DMS114 treated with DMSO at 0.1 percent for 48 hours (cell line): ENCODE results near the gene IZUMO4.

Experiments
- DNase-seq: peaks from one replicate; lab custom pipeline; 2025; ENCODE audit not compliant: unreplicated experiment; lab: John Stamatoyannopoulos, UW

Gene IZUMO4

GRCh38 chr19:2058570-2059421, 37.9 kb upstream of the IZUMO4 start:
- no peak for DNase-seq

- DNase-seq, result no peak
These were observed 37.1 kb upstream of the IZUMO4 start for GRCh38 chr19:2059422-2060201.

- DNase-seq, result no peak
These were observed 35.7 kb upstream of the IZUMO4 start for GRCh38 chr19:2060884-2061494.

GRCh38 chr19:2061495-2062388, 35.0 kb upstream of the IZUMO4 start:
- DNase-seq, result peak; percentile 87

- DNase-seq, result no peak
These were observed 34.4 kb upstream of the IZUMO4 start for GRCh38 chr19:2062389-2062729.

- no peak for DNase-seq
These were observed 33.9 kb upstream of the IZUMO4 start for GRCh38 chr19:2062770-2063169.

- DNase-seq, result no peak
These were observed 32.9 kb upstream of the IZUMO4 start for GRCh38 chr19:2063824-2064223.

GRCh38 chr19:2064395-2064787, 32.3 kb upstream of the IZUMO4 start:
- DNase-seq, result no peak

GRCh38 chr19:2064788-2065524, 31.8 kb upstream of the IZUMO4 start:
- DNase-seq, result no peak

- no peak for DNase-seq
These were observed 26.3 kb upstream of the IZUMO4 start for GRCh38 chr19:2070436-2070827.

GRCh38 chr19:2070986-2071673, 25.6 kb upstream of the IZUMO4 start:
- DNase-seq, result no peak

GRCh38 chr19:2072757-2073551, 23.8 kb upstream of the IZUMO4 start:
- no peak for DNase-seq

GRCh38 chr19:2076526-2076944, 20.2 kb upstream of the IZUMO4 start:
- no peak for DNase-seq

GRCh38 chr19:2077398-2077797, 19.3 kb upstream of the IZUMO4 start:
- no peak for DNase-seq

- no peak for DNase-seq
These were observed 18.7 kb upstream of the IZUMO4 start for GRCh38 chr19:2077833-2078619.

- no peak for DNase-seq
These were observed 17.4 kb upstream of the IZUMO4 start for GRCh38 chr19:2079076-2079864.

- no peak for DNase-seq
These were observed 16.8 kb upstream of the IZUMO4 start for GRCh38 chr19:2079865-2080301.
